Activated CD8-positive, alpha-beta memory T cell treated with anti-CD3 and anti-CD28 coated beads, Interleukin-2, amount 50 U/mL, for 4 hours (primary cell): ENCODE results near the gene B4GALT2.

Experiments
- DNase-seq: peaks from one replicate; pipeline ENCODE4 v3.0.0-alpha.2; 2020

The B4GALT2 gene

DNA sequence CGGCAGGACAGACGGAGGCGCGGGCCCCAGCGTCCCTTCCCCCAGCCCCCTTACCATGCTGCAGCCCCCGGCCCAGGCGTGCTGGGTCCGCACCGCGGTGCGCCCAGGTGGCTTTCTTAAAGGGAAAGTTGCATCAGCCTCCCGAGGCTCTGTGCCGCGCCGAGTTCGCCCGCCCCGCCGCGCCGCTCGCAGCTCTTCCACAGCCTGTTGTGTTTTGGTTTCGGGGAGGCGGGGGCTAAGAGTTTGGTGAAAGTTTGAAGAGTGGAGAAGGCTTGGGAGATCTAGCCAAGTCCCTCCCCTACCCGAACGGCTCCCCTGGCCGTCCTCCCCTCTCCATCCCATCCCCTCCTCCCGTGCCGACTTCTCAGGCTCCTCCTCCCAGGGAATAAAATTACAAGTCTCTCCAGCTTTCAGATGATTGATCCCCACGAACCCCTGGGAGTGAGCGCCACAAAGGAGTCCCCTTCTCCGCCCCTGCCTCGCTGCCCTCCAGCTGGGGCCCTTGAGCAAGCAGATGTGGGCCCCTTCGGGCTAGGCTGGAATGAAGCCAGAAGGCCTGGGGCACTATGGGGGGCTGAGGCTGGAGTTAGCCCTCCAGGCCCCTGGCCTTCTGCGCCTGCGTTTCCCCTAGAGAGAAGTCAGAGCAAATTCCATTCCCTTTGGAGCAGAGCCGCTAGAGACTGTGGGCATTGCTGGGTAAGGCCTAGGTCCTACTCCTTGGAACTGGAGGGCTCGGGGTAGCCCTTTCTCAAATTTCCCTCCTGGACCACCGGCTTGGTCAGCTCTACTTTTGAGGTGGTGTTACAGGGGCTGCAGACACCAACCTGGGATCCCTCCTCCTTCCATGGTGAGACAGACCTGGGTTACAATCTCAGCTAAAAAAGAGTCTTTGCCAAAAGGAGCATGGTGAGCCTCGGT lies 52.5 kb downstream of the B4GALT2 start, which contains the start of gene SLC6A9:
TSS of gene SLC6A9 (minus strand) at position 211 of the 918 bp plus-strand sequence. CDS start 7,185 bp downstream, outside the sequence.
- DNase-seq, result peak; percentile 48

DNA sequence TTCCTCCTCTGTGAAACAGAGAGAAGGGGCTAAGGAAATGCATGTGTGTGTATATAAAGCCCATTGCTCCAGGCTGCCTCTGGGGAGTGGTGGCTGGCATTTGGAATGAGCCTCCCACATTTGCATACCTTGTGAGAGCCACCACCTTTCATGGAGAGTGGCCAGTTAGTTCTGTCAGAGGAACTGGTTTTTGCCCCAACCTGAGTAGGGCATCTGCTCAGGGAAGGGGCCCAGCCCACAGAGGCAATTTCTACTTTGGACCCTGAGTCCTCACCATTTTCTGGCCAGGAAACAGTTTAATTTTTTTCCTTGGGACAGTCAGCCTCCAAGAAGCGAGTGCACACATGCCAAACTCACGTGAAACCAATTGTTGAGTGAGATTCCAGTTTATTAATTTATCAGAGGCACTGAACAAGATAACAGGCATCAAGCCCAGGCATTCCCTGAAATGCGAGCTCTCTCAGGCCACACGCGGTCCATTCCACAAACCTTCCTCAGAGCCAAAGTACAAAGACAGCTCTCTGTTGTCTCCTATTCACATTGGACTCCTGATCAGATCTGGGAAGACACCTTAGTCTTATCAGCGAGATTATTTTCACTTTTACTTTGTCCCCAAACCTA lies 53.3 kb downstream of the B4GALT2 start:
- DNase-seq, result no peak

GRCh38 chr1:44033041-44033575 lies 54.1 kb downstream of the B4GALT2 start:
- no peak for DNase-seq

DNA sequence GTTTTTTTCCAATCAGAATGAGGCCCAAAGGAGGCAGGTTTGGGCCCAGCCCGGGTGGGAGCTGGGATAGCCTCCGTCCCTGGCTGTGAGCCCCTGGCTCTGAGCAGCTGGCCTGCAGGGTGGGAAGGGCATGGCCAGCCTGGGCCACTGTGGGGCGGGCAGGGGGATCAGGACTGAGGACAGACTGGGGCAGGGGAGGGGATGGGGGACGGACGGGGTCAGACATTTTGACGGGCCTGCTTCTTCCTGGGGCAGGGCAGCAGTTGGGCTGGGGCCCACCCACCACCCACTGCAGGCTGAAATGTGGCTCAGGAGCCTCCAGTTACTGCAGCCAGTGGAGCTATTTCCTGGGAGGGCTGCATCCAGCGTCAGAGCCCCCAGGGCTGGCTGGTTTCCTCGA lies 54.7 kb downstream of the B4GALT2 start:
- DNase-seq, result no peak

DNA sequence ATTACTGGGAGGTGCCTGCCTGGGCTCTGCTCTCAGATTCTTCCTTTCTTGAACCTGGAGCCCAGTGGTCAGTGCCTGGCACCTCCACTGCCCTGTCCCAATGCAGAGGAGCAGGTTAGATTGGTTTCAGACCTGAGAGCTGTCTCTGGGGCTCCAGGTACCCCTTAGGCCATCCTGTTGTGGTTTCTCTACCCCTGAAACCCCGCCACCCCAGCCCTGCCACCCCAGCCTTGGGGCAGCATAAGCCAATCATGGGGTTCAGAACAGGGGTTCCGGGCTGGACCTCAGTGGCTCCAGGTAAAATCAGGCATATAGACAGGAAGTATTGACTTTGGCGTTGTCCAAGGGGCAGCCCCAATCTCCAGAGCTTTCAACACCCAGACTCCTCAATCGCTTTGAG lies 55.4 kb downstream of the B4GALT2 start:
- no peak for DNase-seq

DNA sequence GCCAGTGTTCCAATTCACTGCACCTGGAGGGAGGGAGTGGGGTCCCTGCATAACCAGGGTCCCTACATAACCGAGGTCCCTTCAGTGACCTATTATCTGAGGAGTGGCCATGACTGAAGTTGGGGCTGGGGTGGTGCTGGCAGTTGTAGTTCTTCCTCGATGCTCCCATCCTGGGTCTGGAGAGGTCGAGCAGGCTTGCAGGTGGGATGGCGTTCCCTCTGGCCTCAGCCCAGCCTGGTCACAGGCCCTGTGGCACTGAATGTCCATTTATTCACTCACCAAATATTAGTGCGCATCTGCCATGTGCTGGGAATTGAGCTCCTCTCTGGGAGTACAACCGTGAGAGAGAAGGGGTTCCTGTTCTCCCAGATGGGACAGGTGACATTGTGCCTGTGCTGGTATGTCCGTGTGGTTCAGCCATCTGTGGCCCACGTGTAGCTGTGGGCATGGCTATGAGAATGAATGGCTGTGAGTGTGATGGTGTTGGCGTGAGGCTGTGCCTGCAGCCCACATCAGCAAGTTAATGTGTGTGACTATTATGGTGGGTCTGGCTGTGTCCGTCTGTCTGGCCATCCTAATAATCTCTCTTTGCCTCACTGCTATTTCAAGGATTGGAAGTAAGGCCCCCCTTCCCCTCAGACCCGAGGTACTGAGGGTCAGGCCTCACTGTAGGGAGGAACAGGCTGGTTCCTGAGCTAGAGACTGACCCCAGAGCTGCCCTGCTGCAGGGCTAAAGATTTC lies 56.1 kb downstream of the B4GALT2 start:
- DNase-seq, result no peak

DNA sequence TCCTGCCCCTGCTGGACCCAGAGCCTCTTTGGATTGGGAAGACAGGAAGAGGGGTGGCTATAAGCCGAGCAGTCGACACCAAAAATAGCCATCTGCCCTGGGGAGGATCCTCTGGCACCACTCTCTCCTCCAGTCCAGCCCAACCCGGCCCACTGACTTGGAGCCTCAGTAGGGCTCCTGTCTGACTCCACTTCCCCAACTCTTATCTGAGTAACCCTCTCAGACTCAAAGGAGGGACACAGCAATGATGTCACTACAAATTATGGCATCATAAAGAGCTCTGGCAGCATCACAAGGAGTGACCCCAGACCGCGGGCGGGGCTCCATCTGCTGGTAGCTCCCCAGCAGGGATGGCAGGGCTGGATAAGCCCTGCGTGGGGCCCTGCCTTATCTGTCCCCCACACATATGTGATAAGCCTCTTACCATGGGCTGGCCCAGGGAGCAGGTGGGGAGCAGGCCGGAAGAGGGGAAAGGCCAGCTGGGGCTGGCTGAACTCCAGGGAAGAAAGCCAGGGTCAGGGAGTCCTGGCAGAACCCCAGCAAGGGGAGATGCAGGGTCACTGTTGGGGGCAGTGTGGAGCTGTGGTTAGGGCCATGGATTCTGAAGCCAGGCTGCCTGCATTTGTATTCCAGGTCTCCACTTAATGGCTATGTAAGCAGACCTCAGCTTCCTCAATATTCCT lies 56.9 kb downstream of the B4GALT2 start:
- no peak for DNase-seq

DNA sequence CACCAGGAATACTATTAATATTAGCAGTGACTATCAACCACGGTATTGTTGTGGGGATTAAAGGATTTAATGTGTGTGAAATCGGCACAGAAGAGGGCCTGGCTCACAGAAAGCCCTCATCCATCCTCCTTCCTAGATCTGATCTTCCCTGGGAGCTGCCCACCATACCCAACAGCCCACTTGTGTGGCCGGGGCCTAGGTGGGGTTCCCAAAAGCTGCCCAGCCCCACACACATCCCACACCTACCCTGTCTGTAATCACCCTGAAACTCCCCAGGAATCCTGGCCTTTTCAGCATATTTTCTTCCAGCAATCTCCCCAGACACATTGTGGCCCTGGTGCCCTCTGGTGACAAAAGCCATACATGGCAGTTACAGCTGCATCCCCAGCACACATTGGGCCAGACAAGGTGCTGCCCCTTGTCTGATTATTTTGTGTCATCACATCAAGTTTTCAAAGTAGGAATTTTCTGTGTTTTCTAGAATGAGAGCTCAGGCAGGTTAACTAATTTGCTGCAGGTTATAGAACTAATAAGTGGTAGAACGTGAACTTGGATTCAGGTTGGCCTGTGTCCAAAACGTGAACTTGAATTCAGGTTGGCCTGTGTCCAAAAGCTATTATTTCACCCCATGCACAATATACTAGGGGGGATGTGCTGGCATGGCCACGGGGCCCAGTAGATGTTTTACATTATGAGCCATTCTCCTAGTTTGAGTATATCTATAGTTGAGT lies 57.6 kb downstream of the B4GALT2 start:
- DNase-seq, result peak; percentile 66

DNA sequence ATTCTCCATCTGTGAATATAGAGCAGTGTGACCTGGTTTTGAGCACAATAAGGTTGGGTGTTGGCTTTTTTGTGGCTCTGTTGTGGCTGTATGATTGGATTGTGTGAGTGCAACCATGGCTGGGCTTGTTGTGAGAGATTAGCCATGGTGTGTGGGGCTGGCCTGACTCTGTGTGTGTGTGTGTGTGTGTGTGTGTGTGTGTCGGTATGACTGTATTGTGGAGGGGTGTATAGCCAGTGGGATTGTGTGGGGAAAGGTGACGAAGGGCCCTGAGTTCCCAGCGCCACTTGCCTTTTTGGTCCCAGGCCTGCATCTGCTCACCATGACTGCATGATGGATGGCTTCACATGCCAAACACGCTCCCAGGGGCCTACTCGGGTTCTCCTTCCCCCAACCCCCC lies 58.1 kb downstream of the B4GALT2 start:
- no peak for DNase-seq

DNA sequence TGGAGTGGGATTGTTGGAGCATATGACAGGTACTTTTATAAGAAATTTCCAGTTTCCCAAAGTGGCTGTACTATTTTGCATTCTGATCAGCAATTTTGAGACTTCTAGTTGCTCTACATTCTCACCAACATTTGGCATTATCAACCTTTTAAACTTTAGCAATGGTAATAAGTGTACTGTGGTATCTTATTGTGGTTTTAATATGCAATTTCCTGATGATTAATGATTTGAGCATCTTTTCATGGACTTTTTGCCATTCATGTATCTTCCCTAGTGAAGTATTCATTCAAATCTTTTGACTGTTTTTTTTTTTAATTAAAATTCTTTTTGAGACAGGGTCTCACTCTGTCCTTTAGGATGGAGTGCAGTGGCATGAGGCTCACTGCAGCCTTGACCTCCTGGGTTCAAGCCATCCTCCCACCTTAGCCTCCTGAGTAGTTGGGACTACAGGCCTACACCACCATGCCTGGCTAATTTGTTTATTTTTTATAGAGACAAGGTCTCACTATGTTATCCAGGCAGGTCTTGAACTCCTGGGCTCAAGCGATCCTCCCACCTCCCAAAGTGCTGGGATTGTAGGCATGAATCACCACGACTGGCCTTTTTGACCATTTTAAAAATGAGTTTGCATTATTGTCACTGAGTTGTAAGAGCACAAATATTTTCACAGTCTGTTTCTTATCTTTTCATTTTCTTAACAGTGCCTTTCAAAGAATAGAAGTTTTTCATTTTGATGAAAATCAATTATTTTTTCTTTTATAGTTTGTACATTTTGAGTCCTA lies 60.1 kb downstream of the B4GALT2 start:
- no peak for DNase-seq

DNA sequence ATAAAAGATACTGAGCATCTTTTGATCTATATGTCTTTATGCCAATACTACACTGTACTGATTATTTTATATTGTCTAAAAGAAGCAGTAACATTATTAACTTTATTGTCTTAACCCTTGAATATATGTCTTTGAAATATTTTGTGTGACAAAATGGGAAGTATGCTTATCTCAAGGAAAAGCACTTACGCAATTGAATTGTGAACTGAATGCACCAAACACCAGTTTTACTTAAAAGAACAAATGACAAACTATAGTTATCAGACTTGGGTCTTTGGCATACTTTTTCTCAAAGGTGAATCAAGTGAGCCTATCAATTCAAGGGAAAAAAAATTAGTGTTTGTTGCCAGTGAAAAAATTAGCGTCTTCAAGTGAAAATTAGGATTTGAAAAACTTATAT lies 61.4 kb downstream of the B4GALT2 start:
- DNase-seq, result no peak
